Ovary (tissue), 3 donors: ENCODE data around the gene GNB1L.

Experiments used
- CTCF ChIP-seq, 3 donors: fragments of 450-650 bp in 2 of 3; fragments of 200-600 bp in 1 of 3; IDR thresholded peaks; one replicate each; pipeline versions ENCODE4 v1.5.1 to v1.8.0; 2016 to 2022; ENCODE audit warnings: antibody characterized with exemption in 3 of 3, mild to moderate bottlenecking in 1 of 3
- EP300 ChIP-seq: sonication (generic); formaldehyde crosslinking; IDR thresholded peaks from one replicate; pipeline ENCODE4 v1.6.1; 2017; ENCODE audit warnings: antibody characterized with exemption
- donor health status: DM: no; HTN: no; CAD: no.

GRCh38 chr22:19895160-19895849 is 40.6 kb upstream of the GNB1L start:
- no peak for TF ChIP-seq CTCF (IDR thresholded peaks at IDR 0.05)
- TF ChIP-seq EP300 = no peak
